Activated T-helper 1 cell treated with anti-CD3 and anti-CD28 coated beads, Interleukin-2, amount 50 U/mL, for 16 hours (primary cell): ENCODE measurements around the gene MAPK10.
"Not testable (repeated sequence)": the region's sequence is repeated elsewhere in the genome, so short reads cannot be mapped to it uniquely, and the experiment has no call there.

Experiments
- DNase-seq, 2 donors: peaks; one replicate each; pipeline ENCODE4 v3.0.0-alpha.2; 2020; ENCODE audit warnings: low read depth in 1 of 2, low spot score in 1 of 2

Gene MAPK10

DNA sequence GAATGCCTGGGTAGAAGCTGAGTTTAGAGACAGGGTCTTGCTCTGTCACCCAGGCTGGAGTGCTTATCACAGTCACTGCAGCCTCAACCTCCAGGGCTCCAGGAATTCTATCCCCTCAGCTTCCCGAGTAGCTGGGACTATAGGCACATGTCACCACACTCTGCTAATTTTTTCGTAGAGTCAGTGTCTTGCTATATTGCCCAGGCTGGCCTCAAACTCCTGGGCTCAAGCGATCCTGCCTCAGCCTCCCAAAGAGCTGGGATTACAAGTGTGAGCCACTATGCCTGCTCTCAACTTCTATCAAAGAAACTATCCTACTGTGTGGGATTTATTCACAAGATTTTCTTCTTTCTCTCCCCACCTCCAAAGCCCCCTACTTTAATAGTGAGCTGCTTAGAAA, 15.7 kb downstream of the MAPK10 start:
- DNase-seq, result no peak

DNA sequence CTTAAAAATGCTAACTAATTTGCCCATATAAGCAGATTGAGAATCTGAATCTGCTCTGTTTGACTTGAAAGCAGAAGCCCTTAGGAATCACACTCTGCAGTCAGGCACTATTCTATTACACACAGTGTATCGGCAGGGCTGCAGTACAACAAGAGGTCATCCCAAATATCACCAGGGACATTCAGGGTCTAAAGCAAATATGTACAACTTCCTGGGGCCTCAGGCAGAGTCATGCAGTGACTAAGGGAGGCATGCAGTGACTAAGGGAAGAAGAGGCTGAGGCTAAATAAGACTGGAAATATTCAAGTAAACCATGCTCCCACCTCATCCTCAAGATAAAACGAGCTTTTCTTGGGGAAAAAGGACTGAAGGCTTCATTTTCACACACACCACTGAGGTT, 20.9 kb downstream of the MAPK10 start:
- DNase-seq, result no peak

DNA sequence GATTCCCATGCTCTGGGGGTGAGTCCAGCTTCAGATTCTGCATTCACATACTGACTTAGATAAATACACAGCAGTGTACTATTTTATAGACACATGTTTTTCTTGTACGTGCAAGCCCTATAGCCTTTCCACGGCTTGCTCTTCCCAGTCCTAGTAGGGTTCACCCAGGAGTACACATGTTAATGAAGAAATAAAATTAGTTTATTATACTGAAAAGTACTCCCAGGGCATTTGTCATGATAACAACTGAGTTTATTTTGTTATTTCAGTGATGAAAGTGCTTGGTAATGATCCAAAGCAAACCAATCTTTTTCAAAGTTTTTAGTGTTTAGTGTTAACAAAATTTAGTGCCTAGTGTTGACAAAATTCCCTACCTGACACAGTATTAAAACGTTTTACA, 21.3 kb downstream of the MAPK10 start:
- DNase-seq, result no peak

DNA sequence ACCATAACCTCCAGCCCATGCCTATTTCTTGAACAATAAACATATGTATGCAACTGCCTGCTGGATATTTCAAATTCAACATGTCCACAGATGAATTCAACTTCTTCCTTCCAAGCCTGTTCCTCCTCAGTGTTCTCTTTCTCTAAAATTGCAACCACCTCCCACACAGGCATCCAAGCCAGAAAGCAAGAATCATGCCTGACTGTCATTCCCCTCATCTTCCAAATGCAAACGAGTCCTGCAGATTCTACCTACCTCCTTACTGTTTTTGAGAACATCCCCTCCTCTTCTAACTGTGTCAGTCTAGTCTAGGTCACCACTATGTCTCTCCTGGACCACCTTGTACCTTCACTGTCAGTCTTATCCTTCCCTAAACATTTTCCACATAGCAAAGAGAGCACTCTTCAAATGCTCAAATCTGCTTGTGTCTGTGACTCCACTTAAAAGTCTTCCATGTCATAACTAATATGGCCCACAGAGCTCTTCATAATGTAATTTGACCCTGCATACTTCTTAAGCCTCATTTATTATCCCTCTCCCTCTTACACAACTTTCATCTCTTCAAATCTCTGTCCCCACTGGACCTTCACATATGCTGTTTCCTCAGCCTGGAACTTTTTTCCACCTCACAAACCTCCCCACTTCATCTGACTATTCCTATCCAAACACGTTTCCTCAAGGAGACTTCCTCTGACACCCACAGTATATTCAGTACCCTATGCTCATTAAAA, 25.7 kb downstream of the MAPK10 start:
- DNase-seq, result no peak

DNA sequence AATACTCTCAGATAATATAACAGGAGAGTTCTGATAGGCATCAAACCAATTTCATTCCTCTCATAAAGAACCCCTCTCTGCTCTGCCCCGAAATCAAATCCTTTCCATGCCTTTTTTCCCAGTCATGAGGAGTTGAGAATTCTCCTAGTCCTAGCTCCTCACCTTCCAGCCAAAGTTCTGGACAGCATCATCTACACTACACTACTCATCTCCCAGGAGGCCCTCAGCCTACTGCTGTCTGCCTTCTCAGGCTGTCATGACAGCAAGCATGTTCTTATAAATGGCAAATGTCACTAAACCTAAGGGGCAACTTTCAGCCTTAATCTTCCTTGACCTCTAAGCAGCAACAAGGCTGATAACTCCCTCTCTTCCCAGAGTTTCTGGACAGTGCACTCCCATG, 26.6 kb downstream of the MAPK10 start:
- DNase-seq, result no peak

DNA sequence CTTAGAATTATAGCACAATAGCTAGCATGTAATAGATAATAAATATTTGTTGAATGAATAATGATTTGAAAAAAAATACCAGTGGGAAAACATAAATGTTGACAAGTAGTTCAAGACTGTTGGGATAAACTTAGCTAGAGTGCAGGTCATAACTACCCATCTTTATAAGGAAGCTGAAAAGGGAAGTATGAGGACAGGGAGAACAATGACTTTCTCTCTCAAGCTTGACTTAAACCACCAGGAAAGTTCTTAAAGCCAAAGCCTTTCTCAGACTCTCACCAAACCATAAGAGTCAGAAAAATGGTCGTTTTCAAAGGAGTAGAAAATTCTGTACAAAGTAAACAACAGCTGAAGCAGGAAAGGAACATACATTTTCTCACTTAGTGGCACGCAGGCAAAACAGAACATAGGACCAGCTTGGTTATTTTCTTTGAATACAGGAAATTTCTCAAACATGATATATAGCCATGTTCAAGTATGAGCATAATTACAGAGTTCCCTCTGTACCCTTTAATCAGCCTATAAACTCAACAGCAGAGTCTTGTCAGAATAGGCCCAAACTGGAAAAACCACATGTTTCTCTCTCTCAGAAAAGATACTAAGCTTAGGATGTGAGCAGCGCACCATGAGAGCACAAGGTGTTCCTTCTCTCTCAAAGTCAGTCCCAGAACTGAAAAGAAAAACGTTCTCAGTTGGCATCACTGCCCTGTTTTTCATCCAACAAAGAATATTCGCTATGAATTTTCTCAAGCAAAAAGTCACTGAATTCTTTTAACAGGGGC, 28.7 kb downstream of the MAPK10 start:
- DNase-seq, result no peak

DNA sequence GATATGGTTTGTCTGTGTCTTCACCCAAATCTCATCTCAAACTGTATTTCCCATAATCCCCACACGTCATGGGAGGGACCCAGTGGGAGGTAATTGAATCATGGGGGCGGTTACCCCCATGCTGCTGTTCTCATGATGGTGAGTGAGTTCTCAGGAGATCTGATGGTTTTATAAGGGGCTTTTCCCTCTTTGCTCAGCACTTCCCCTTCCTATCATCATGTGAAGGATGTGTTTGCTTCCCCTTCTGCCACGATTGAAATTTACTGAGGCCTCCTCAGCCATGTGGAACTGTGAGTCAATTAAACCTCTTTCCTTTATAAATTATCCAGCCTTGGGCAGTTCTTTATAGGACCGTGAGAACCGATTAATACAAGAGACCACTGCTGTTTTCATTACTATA, 29.4 kb downstream of the MAPK10 start:
- not testable (repeated sequence) for DNase-seq

DNA sequence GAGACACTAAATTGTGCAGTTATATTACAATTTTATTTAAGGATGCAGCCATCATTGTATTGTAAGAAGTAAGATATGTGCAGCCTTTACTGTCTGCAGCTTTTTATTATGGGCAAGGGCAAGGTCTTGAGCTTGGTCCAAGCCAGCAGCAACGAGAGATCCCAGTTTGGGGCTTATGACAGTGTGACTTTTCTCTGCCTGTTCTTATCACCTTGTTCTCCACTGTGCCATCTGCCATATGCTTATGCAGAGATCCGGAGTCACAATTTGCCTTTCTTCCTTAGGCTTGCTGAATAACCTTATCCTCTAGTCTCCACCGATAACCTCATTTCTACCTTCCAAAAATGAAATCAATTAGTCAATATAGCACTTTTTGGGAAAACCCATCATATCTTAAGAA, 30.4 kb downstream of the MAPK10 start:
- DNase-seq, result no peak

DNA sequence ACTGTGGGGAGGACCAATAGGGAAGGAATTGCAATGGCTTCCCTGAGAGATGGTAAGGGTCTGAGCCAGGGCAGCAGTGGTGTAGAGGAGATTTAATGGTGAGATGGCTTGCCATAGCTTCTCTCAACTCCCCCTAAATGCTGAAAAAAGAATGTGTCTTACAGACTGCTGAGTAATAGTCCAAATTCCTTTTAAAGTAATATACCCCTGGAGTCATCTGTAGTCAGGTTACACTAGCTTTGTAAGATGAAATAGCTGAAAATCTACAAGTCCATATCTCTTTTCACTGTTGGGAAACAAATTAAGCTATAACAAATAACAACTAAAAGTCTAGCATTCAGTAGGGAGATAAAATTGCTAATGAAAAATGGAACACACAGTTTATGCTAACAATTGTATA, 33.5 kb downstream of the MAPK10 start:
- no peak for DNase-seq

DNA sequence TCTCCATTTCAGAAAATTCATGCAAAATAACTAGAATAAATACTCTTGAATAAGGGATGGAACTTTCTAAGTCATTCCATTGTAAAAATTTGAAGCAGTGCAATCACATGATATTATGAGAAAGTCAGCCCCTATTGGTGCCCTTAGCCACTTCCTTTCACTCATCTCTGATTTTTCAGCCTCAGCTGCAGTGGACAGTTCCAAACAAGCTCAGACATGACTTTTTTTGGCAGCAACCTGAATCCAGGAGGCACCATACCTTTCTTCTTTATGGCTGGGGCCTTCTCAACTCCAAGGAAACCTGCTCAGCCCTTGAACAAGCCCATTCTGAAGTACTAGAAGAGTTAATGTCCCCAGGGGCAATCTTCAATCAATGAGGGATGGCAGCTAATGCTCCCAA, 40.5 kb downstream of the MAPK10 start:
- no peak for DNase-seq

DNA sequence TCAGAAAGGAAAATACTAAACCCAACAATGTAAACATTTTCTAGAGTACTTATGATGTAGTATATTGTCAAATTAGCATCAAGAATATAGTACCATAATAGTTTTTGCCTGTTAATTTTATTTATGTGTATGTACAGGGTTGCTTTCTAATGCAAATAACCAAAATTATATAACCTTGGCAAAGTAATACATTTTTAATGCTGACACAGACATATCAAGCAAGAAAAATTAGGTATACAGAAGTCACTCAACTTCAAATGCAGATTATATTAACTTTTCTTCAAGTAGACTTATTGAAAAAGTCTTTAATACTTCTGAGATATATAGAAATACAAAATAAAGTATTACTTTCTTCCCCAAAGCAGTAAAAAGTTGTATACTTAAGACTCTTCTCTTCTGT, 44.3 kb downstream of the MAPK10 start:
- DNase-seq, result no peak

DNA sequence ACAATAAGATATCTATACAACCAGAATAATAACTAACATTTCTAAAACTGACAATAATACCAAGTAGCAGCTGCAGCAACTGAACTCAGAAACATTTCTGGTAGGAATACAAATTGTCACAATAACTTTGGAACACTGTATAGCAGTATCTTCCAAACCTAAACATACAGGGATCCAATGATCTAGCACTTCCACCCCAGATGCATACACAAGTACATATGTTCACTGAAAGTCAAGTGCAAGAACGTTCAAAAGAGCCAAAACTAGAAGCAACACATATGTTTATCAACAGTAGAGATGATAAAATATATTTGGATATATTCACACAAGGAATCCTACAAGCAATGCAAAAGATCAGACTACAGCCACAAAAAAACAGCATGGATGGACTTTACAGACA, 46.2 kb downstream of the MAPK10 start:
- DNase-seq, result no peak

DNA sequence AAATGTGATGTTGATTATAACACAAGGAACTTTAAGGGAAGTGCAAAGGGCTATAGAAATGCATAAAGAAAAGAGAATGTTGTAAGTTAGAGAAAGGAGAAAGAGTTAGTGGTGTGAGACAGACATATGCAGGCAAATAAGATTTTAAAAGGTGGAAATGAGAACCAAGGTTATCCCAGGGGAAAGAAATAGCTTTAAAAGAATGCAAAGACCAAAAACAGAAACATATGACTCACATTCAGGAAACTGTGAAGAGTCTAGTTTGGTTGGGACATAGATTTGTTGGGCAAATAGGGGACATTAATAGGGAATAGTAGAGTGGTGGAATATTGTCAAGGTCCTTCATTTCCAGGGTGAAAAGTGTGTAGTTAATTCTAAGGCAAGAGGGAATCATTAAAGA, 52.4 kb downstream of the MAPK10 start:
- DNase-seq, result no peak

DNA sequence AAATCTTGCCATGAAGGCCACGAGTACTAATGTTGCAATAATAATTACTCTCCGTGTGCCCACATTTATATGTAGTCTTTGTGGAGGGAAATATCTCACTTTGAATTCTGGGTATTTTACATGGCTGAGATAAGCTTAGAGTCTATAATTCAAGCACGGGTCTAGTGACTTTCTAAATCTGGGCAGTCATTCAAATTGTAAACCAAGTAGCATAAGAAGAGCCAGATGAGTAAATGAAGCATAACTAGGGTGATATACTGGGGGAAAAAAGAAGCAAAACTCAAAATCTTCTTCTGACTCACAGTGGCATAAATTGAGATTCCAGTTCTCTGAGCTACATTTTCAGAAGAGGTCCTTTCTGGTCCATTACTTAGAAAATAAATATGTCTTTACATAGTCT, 53.0 kb downstream of the MAPK10 start:
- DNase-seq, result no peak

DNA sequence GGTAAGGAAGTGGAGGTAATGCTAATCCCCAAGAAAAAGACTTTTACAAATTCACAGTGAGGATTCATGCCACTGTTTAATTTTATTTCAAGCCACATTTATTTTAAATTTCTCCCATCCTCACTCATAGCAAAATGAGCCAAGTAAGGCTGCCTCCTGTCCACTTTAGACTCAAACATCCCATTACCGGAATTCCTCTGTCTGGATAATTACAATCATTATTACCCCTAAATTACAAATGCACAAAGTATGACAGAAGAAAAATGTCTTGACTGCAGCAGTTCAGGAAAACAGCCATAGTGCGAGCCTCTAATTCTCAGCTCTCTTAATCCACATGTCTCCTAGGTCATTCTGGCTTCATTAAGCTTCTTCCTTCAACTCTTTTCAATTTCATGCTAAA, 57.0 kb downstream of the MAPK10 start:
- no peak for DNase-seq

DNA sequence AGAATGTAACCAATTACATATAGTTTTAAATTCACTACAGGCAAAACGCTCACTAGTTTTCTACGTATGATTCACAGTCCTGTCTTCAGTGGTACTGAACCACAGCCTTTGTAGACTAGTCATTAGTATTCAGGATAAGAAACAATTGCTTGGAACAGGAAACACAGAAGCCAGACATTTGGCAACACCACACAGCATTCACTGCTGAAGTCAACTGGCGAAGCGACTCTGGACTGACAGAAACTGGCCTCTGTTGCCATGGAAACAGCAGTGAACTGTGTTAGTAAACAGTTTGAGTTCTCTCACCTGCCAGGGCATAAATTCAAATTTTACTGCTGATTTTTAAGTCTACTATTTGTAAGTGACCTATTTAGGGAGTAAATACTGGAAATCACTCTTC, 57.6 kb downstream of the MAPK10 start:
- DNase-seq, result no peak

DNA sequence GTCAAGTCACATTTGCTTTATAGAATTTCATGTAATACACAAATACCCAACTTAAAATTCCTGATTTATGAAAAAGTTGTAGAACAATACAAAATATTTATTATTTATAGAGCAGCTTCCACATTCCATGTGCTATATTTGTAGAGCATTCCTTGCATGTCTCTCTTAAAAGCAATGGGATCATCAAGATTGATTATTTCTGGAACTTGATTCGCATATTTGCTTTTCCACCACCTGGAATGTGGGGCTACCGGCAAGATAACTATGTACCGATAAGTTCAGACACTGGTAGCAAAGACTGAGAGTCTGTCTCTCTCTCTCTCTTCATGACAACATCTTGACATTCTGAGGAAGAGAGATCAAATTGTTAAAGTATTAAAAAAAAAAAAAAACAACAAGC, 59.3 kb downstream of the MAPK10 start:
- no peak for DNase-seq

DNA sequence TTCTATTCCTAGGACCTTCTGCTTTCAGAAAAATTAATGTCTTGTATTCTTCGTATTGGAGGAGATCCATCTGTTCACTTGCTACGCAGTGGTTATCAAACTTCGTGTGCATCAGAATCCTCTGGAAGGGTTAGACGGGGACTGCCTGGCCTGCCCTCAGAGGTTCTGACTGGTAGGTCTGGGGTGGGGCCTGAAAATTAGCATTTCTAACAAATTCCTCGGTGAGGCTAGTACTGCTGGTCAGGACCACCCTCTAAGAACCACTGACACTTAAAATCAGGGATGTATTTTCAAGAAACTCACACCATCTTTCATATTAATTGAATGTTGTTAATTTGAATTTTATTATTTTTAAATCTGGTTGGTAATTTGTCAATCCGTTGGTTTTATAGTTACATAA, 63.0 kb downstream of the MAPK10 start:
- DNase-seq, result no peak

DNA sequence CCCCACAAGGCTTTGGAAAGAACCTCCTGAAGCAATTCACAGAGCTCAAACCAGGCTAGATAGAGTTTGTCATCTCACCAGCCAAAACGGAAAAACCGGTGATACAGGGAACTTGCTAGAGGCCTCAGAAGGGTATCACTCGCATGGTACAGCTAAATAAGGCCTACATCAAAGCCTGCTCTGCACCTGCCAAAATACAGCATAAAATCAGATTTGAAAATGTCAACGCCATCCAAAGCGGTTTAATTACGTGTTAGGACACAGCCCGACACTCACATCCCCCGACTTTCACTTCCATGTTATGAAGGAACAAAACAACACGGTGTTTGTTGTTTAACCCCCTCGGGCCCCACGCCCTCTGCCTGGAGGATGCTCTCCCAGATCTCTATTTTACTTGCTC, 65.0 kb downstream of the MAPK10 start:
- DNase-seq, result no peak

DNA sequence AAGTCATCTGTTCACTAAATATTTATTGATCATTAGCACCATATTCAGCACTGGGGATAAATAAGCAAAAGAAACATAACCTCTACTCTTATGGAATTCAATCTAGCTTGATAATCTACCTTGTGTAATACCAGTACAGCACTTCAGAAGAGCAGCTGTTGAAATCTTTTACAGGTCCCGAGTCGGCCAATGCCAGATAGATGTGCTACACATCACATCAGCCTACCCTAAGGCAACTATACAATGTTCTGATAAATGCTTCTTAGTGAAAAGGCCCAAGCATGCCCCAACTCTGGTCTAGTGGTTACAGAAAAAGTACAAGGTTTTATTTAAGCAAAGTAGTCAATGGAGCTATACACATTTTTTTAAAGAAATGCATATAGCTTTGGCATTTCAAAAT, 68.7 kb downstream of the MAPK10 start:
- no peak for DNase-seq

DNA sequence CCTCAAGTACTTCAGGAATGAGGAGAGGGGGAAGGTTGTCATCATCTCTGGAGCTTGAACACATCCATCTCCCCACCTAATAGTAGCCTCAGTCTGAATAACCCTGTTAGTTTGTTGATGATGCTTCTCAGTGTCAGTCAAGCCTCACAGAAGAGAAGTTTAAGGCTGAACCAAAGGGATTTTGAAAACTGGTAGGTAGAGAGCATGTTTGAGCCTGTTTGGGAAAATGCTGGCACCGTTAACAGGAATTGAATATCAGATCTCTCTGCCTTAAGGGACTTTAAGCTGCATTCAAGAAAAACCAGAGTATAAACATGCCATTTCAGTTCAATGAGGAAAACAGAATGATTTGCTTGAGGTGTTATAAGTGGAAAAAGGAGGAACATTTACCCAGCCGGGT, 73.1 kb downstream of the MAPK10 start:
- no peak for DNase-seq

DNA sequence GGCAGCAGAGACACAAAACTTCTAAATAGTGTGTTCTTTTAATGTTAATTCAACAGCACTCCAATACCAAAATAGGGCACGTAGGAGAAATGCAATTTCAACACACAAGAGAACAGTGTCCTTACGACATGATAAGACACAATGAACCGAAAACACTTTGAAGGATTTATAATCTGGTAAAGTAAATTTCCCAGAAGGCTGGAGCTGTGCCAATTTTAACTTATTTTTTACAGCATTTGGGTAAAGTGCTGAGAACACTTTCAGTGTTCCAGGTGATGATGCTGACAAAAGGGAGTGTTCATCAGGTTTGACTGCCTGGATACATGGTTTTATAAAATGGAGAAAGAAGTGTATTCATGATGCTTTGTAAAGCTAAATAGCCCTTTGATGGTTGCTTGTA, 76.5 kb downstream of the MAPK10 start:
- DNase-seq, result no peak

DNA sequence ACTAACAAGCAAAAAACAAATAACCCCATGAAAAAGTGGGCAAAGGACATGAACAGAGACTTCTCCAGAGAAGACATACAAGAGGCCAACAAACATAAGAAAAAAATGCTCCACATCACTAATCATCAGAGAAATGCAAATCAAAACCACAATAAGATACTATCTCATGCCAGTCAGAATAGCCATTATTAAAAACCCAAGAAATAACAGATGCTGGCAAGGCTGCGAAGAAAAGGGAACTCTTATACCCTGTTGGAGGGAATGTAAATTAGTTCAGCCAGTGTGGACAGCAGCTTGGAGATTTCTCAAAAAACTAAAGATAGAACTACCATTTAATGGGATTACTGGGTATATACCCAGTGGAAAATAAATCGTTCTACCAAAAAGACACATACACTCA, 79.6 kb downstream of the MAPK10 start:
- no peak for DNase-seq
